Right atrium auricular region (tissue), 2 donors: ENCODE results near the gene AUNIP. TPM values are rescaled to one million over a fixed set of nuclear protein-coding genes. Genes with fewer than 3 reads are reported as not detected.

Experiments used
- DNase-seq: peaks from one replicate; pipeline ENCODE4 v3.0.0-alpha.2; 2019; ENCODE audit warnings: low spot score
- H3K27ac ChIP-seq, 2 donors: fragments of 200-600 bp; sonication (generic); 1 replicate in 1 of 2; 2 replicates in 1 of 2; pipeline ENCODE4 v1.5.1; 2016 to 2019
- H3K27me3 ChIP-seq, 2 donors: fragments of 200-600 bp; sonication (generic); one replicate each; pipeline versions ENCODE4 v1.5.1 to v1.6.0; 2017 to 2019
- H3K36me3 ChIP-seq: fragments of 200-600 bp; sonication (generic); one replicate; pipeline ENCODE4 v1.5.1; 2016
- H3K4me1 ChIP-seq, 2 donors: fragments of 200-600 bp; sonication (generic); one replicate each; pipeline versions ENCODE4 v1.5.1 to v1.6.0; 2017 to 2019
- H3K4me3 ChIP-seq, 2 donors: fragments of 200-600 bp; sonication (generic); 1 replicate in 1 of 2; 2 replicates in 1 of 2; pipeline ENCODE4 v1.5.1; 2017 to 2019; ENCODE audit warnings: mild to moderate bottlenecking in 1 of 2, moderate library complexity in 1 of 2
- H3K9me3 ChIP-seq, 2 donors: fragments of 200-600 bp; sonication (generic); one replicate each; pipeline ENCODE4 v1.5.1; 2019
- total RNA-seq, 2 donors: library from RNA; depleted of rRNA; stranded (reverse); fragments of >200 nt; gene quantifications; one replicate each; pipeline ENCODE4 v1.1.0, GENCODE V29; 2016
- TF ChIP-seq, protein P1 (sequence below), 2 donors: fragments of 200-600 bp; sonication (generic); IDR thresholded peaks; one replicate each; pipeline ENCODE4 v1.5.1; 2019; ENCODE audit warnings: antibody characterized with exemption in 2 of 2

AUNIP gene
- total RNA-seq, 2 donors from 2014 or later = not detected

DNA sequence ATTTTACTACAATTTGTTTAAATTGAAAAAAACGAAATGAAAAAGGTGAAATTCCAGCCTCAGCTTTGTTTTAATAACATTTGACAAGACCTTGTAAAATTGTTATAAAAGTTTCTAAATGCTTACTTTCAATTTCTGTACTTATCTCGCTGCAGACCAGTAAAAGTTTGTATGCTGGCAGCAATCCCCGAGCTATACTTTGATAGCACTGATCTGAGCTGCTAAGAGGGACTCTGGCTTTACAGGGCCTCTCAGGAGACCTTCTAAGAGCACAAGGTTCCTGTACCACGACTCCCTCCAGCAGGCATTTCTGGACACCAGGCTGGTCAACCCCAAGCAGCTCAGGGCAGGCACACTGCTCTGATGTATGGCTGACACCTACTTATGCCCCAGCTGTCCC is 33.9 kb upstream of the AUNIP start:
- no peaks in the 10 kb centered on the region for H3K9me3 ChIP-seq
- no peak overlapping the region for H3K4me3 ChIP-seq
- no peaks in the 10 kb centered on the region for H3K36me3 ChIP-seq
- peaks cover 0 to 13% of the 10 kb centered on the region in 2 donors for H3K4me1 ChIP-seq
- H3K27ac ChIP-seq = peak overlapping the region in 1 of 2 donors; percentile 81
- TF ChIP-seq, protein P1, sequence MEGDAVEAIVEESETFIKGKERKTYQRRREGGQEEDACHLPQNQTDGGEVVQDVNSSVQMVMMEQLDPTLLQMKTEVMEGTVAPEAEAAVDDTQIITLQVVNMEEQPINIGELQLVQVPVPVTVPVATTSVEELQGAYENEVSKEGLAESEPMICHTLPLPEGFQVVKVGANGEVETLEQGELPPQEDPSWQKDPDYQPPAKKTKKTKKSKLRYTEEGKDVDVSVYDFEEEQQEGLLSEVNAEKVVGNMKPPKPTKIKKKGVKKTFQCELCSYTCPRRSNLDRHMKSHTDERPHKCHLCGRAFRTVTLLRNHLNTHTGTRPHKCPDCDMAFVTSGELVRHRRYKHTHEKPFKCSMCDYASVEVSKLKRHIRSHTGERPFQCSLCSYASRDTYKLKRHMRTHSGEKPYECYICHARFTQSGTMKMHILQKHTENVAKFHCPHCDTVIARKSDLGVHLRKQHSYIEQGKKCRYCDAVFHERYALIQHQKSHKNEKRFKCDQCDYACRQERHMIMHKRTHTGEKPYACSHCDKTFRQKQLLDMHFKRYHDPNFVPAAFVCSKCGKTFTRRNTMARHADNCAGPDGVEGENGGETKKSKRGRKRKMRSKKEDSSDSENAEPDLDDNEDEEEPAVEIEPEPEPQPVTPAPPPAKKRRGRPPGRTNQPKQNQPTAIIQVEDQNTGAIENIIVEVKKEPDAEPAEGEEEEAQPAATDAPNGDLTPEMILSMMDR (IDR thresholded peaks at IDR 0.05) = no peak
- H3K27me3 ChIP-seq = no peaks in the 10 kb centered on the region
- no peak for DNase-seq

DNA sequence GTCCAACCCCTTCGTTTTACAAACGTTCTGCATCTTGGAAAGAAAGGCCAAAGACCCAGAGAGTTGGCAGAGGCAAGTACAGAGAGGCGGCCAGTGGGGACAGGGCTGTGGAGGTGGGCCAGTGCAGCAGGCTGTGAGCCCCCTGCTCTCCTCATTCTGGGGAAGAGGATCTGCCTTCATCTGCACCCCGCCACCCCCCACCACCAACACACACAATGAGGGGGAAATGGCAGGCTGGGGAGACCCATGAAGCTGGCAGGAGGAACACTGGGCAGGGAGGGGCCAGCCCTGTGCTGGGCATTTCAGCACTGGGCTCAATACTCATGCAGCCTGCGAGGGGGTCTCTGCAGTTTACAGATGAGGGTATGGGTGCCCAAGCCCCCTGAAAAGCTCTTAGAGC is 32.3 kb upstream of the AUNIP start:
- TF ChIP-seq, protein P1 (IDR thresholded peaks at IDR 0.05) = no peak
- DNase-seq = no peak
- Histone ChIP-seq H3K36me3 (no peaks in the 10 kb centered on the region), H3K4me3 (no peak overlapping the region), H3K27ac (peak overlapping the region in 1 of 2 donors; percentile 81), H3K9me3 (no peaks in the 10 kb centered on the region), H3K27me3 (no peaks in the 10 kb centered on the region), H3K4me1 (peaks cover 0 to 13% of the 10 kb centered on the region in 2 donors)

DNA sequence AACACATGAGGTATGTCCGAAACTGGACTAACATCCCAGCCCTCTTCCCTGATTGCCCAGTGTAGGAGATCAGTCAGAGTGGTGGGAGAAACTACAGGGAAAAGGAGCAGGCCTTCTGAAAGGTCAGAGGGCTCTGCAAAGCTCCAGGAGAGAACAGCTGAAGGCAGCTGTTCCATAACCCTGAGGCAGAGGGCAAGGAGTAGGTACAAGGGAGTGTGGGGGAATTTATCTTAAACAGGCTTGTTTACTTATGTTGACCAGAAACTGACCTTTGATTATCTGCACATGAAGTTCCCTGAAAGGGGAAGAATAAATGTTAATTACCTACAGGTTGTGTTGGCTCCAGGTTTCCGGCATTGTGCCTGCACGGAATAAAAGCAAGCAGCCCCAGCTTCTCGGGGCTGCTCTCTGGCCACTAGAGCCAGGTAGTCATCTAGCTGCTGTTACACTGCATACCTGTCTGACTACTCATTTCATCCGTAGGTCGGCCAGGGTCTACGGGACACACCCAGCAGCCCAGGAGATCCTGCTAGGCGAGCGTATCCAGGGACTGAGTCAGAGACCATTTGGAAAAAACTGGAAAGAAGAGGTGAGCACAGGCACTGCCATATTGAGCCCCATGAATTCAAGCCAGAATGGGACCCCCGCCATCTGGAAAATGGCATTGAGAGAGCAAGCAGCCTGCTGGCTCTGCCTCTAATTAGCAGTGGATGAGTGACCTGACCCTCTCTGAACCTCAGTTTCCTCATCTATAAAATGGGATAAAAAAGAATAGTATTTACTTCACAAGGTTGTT is 31.2 kb upstream of the AUNIP start:
- no peak overlapping the region for H3K27ac ChIP-seq
- H3K27me3 ChIP-seq = no peaks in the 10 kb centered on the region
- H3K9me3 ChIP-seq = no peaks in the 10 kb centered on the region
- peaks cover 0 to 9% of the 10 kb centered on the region in 2 donors for H3K4me1 ChIP-seq
- no peak for DNase-seq
- TF ChIP-seq, protein P1 (IDR thresholded peaks at IDR 0.05) = no peak
- no peak overlapping the region for H3K4me3 ChIP-seq
- no peaks in the 10 kb centered on the region for H3K36me3 ChIP-seq

DNA sequence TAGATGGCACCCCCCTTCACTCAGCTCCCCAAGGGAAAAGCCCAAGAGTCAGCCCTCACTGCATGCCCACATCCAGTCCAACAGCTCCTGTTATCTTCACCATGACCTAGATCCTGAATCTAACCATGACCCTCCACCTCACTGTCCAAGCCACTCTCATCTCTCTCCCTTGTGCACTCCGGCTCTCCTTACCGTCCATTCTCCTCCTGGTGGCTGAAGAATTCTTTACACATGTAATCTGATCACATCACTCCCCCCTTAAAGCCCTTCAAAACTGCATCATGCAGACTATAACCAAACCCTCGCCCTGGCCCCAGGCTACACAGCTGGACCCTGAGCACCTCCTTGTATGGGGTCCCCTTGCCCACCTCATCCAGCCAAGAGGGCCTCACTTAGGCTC is 30.2 kb upstream of the AUNIP start:
- TF ChIP-seq, protein P1 (IDR thresholded peaks at IDR 0.05) = no peak
- H3K27me3 ChIP-seq = no peaks in the 10 kb centered on the region
- DNase-seq = no peak
- no peak overlapping the region for H3K4me3 ChIP-seq
- no peak overlapping the region for H3K27ac ChIP-seq
- peaks cover 0 to 5% of the 10 kb centered on the region in 2 donors for H3K4me1 ChIP-seq
- H3K36me3 ChIP-seq = no peaks in the 10 kb centered on the region
- no peaks in the 10 kb centered on the region for H3K9me3 ChIP-seq

DNA sequence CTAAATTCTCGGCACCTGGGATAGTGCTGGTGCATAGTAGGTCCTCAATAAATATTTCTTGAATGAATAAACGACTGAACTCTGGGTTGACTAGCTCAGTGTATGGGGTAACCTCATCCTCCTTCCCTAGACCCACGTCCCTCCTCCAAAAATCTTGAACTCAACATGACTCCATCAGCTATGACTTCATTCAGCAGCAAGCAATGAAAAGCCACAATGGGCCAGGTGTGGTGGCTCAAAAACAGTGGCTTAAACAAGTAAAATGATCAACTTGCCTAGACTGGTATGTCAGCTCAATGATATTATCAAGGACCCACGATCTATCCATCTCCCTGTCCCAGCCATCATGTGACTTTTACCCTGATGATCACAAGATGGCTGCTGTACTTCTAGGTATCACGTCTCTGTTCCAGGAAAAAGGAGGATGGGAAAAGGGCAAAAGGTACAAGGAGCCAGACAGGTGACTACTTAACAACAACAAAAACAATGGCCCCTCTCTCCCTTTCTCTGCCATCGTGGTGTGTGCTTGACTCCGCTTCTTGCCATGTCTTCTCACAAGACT is 29.2 kb upstream of the AUNIP start:
- TF ChIP-seq, protein P1 (IDR thresholded peaks at IDR 0.05) = no peak
- H3K27me3 ChIP-seq = no peaks in the 10 kb centered on the region
- DNase-seq = no peak
- no peak overlapping the region for H3K4me3 ChIP-seq
- no peaks in the 10 kb centered on the region for H3K36me3 ChIP-seq
- no peaks in the 10 kb centered on the region for H3K9me3 ChIP-seq
- H3K27ac ChIP-seq = no peak overlapping the region
- H3K4me1 ChIP-seq = peaks cover 0 to 5% of the 10 kb centered on the region in 2 donors
